Fibroblast of skin of left biceps (primary cell): ENCODE results near the gene AGPAT2.

Experiments
- DNase-seq, 2 experiments: peaks; one replicate each; pipeline ENCODE4 v3.0.0-alpha.2; 2013; ENCODE audit warnings: low read depth in 2 of 2

Gene AGPAT2

GRCh38 chr9:136625101-136626065 lies 61.9 kb downstream of the AGPAT2 start:
- no peak for DNase-seq

DNA sequence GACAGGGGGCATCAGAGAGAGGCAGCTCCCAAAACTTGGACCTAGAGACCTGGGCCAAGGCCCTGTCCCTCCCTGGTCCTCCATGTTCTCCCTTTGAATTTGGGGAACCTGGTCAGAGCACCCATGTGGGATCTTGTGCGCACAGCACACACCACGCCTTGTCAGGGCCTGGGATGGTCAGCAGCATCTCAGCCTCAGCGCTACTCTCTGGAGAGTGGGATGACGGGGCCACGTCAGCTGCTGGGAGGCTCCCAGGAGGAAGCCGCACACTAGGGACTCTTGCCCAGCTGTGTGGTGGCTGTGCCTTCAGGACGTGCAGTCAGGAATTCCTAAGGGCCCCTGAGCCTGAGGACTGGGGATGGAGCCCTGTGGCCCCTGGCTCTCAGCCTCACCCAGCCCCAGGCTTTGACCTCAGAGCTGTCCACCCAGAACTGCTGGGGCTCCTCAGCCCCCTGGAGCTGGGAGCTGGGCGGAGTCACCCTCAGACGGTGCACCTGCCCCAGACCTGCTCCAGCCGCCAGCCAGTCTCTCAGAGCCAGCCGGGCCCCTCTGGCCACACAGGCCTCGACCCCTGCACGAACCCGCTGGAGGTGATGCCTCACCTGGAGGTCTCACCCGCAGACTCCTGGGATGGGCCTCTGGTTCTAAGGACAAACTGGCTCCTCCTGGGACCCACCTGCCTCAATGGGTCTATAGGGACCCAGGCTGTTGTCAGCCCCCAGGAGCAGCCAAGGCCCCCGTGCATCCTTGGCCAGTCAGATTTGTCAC lies 62.9 kb downstream of the AGPAT2 start:
- no peak for DNase-seq

DNA sequence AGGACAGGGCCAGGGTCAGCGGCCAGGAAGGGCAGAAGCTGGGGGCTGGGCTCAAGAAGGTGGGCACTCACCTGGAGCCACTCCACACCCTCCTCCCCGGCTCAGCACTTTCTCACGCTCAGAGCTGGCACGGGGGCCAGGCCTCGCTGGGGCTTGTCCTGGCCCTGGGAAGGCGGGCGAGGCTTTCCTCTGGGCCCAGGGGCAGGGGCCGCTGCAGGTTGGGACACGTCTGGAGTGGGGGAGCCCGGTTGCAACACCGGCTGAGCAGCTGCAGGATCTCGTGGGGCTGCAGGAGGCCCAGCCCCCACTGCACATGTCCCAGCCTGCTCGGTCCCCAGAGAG lies 63.4 kb downstream of the AGPAT2 start:
- DNase-seq, result no peak
